GM15510 (cell line): Measurements from ENCODE around the gene CACNA2D4.

Experiments
- POLR2A ChIP-seq: IDR thresholded peaks from 3 replicates; pipeline ENCODE4 v1.6.1; 2011; ENCODE audit warnings: borderline replicate concordance; ENCODE audit not compliant: insufficient read length; ENCODE audit errors: extremely low read depth

Gene CACNA2D4

DNA sequence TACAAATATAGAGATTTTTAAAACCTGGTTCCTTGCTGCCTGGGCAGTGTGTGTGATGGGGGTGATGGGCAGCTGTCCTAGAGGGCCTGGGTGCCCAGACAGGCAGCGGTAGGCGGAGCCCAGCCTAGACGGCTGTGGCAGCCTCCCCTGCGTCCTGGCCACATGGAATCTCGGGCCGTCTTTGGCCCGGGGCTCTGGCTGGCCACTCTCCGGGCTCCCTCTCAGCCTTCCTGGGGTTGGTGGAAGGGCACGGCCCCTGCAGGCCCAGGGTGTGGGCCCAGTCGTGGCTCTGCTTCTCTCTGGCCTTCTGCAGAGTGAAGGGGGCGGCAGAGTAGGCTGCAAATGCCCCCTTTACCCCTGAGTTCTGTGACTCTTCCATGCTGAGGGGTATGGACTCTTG, 95.8 kb downstream of the CACNA2D4 start:
- TF ChIP-seq POLR2A = no peak

DNA sequence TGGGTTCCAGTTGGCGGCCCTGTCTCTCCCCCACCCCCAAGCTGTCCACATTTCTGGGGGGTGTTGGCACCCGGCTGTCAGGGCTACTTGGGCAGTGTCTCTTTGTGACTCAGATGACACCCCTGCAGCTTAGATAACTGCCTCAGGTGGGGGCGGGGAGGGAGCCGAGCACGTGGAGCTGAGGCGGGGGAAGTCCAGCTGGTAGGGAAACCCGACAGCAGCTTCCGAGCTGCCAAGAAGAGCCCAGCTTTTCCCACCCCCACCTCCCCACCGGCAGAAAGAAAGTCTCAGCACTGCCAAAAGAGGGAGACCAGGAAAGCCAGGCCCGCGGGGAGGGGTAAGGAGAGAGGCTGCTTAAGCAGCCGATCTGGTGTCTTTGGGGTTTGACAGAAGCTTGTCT, 96.6 kb downstream of the CACNA2D4 start:
- TF ChIP-seq POLR2A = no peak

GRCh38 chr12:1820896-1821291, 97.6 kb downstream of the CACNA2D4 start:
- TF ChIP-seq POLR2A = no peak

- no peak for TF ChIP-seq POLR2A
Measured at GRCh38 chr12:1820191-1820895, 98.1 kb downstream of the CACNA2D4 start, which contains the start of gene LRTM2. Gene LRTM2, plus strand, starts transcription at chr12:1820565. Its CDS starts 7,584 bp downstream, at chr12:1828149.

DNA sequence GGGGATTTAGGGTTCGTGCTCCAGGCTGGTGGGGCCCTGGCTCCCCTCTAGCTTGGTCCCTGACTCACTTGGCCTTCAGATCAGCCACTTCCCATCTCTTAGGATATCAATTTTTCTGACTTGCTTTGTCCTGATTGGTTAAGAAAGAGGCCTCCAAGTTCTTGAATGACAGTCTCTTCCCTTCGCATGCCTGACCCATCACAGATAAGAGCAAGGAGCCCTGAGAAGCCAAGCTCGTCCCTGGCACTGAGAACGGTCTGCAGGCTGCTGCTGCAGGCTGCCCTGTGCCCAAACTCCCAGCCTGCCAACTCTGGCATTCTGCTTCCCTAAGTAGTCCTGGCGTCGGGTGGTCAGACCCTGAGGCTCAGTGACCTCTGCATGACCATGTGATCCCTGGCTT, 98.9 kb downstream of the CACNA2D4 start:
- TF ChIP-seq POLR2A = no peak

DNA sequence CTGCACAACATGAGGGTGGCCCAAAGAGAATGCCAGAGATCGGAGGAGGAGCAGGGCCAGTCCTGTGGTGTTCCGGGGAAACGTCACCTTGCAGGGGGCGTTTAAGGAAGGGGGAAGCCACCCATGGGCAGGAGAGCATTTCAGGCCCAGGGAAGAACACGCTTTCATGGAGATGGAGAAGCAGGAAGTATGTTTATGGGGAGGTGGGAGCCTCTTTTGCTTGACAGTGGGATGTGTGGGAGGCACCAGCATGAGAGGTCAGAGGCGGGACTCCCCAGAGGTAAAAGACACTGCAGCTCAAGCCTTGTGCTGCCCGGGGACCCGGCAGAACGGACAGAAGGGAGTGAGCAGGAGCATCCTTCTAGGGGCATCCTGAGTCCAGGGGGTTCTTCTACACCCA, 99.4 kb downstream of the CACNA2D4 start:
- no peak for TF ChIP-seq POLR2A

DNA sequence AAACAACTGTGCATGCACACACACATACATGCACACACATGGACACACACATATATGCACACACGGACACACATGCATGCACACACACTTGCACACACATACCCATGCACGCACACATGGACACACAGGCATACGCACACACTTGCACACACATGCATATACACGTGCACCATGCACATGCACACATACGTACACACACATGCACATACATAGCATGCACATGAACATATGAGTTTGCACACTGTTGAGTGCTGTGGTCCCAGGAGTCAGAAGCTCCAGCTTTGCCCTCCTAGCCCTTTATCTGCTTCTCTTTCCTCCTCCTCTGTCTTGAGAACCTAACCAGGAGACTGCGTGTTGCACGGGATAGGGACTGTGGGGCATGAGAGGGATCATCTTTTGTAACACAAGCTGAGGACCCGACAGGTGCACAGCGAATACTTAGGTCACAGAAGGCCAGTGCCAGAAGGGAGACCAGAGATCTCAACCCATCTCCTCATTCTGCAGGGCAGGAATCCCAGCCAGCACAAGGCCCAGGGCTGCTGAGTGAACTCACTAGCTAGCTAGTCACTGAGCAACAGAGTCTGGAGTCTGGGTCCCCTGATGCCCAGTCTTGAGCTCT, 101.6 kb downstream of the CACNA2D4 start:
- TF ChIP-seq POLR2A = no peak

GRCh38 chr12:1815814-1816729, 102.4 kb downstream of the CACNA2D4 start:
- no peak for TF ChIP-seq POLR2A

- TF ChIP-seq POLR2A = no peak
Measured at GRCh38 chr12:1815108-1815507, 103.3 kb downstream of the CACNA2D4 start.

GRCh38 chr12:1814266-1814665, 104.2 kb downstream of the CACNA2D4 start:
- TF ChIP-seq POLR2A = no peak

GRCh38 chr12:1812650-1813302, 105.7 kb downstream of the CACNA2D4 start:
- no peak for TF ChIP-seq POLR2A

DNA sequence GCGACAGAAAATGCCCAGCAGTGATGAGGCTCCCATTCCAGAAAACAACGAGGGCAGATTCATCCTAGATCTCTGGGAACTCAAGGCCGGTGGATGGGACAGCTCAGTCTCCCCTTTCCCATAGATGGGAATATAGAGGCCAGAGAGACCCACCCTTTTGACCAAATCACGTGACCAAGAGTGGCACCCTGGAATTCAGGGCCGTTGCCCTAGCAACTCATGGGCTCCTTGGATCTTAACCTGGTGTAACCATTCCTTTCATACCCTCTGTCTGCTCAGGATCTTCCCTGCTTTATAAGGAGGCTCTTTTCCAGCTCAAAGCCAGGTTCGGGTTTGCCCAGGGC, 106.5 kb downstream of the CACNA2D4 start:
- no peak for TF ChIP-seq POLR2A

DNA sequence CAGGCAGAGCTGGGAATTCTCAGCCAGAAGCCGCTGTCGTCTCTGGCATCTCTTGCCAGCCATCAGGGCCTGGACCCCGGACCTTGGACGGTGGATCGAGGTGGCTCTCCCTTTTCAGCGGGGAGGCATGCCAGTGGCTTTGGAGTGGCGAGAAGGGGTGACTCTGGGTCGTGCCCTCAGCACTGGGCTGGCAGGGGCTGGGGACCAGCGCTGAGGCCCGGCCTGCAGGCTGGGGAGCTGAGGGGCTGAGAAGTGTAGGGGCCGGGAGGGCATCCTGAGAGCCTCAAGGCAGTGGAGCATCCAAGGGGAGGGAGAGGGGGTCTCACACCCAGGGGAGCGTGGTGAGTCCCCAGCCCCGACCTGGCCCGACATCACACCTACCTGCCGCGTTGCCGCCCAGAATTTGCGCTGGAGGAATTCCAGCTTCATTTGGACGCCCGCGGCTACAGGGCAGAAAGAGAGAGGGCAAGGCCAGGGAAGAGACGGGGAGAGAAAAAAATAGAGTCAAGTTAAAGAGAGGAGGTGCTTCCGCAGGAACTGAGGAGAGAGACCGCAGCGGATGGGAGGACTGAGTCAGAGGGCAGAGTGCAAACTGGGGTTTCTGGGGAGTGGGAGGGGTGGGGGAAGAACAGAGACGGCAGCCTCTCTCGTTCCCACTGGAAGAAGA, 107.0 kb downstream of the CACNA2D4 start:
- no peak for TF ChIP-seq POLR2A

DNA sequence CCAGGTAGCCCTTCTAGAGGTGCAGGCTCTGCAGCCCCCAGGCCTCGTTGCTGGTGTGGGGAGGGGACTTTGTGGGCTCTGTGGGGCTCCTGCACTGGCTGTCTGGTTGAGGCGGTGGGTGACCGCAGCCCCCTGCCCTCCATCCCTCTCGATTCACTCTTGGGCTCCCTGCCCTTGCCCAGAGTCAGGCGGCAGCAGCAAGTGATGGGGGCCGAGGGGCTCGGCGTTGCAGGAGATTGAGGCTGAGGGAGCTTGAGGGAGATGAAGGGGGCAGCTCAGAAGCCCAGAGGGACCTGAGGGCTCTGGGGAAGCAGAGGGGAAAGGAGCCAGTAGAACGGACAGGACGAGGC, 107.5 kb downstream of the CACNA2D4 start:
- no peak for TF ChIP-seq POLR2A
